ENCODE results near the gene SLCO1B1. TPM values are rescaled to one million over a fixed set of nuclear protein-coding genes. Genes with fewer than 3 reads are reported as not detected.

The SLCO1B1 gene
- total and polyA plus RNA-seq, 2 of the 8 experiments (the other 6 are each of a cell fraction or from before 2014, with no cell fraction given) = 0.13 TPM; not detected in 1

DNA sequence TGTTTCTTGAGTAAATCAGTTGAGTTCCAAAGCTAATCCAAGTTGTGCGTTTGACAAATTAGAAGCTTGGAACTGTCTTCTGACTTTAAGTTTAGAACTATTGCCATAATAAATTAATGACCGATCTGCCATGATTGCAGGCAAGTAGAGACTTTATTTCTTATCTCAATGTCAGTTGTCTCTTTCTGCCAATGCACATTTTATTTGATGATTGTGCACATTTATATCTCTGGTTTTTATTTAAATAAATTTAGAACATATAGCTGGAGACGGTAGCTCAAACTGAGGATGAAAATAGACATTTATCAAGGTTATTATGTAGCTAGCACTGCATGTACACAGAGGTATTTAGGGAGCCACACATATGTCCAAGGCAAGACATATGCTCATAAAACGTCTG is 34.1 kb downstream of the SLCO1B1 start:
- Histone ChIP-seq H2AFZ (ENCODE audit: low read length) (no peak overlapping the region), H2BK120ac (replicated peaks; ENCODE audit: low read depth, low read length) (no peak overlapping the region), H3K36me3 (ENCODE audit: control insufficient read depth in 2 of 4, insufficient read depth in 4 of 4, low read length in 3 of 4) (no peaks in the 10 kb centered on the region), H2AK5ac (ENCODE audit: low read depth, low read length) (no peak overlapping the region), H3K23ac (ENCODE audit: insufficient read length) (no peak overlapping the region), H4K91ac (replicated peaks; ENCODE audit: insufficient read length, low read length) (no peak overlapping the region), H3K27me3 (replicated peaks in 1 of 4; ENCODE audit: control insufficient read depth in 3 of 4, extremely low read depth in 1 of 4, insufficient read depth in 3 of 4, low read length in 3 of 4) (no peaks in the 10 kb centered on the region), H3K14ac (ENCODE audit: insufficient read length) (no peak overlapping the region), H4K20me1 (replicated peaks in 1 of 2; ENCODE audit: control insufficient read depth in 1 of 2, insufficient read depth in 2 of 2, low read length in 2 of 2) (no peaks in the 10 kb centered on the region), H2BK5ac (ENCODE audit: low read depth, low read length) (no peak overlapping the region), H3K56ac (replicated peaks; ENCODE audit: insufficient read length, low read depth, low read length) (no peak overlapping the region), H3K23me2 (ENCODE audit: low read depth, low read length) (no peaks in the 10 kb centered on the region), H2BK20ac (ENCODE audit: low read length) (no peak overlapping the region), H3K4me1 (replicated peaks in 1 of 4; ENCODE audit: control insufficient read depth in 3 of 4, insufficient read depth in 4 of 4, low read length in 3 of 4) (no peaks in the 10 kb centered on the region), H3K27ac (ENCODE audit: low read depth, low read length) (no peak overlapping the region), H3K79me2 (ENCODE audit: control insufficient read depth in 1 of 2, insufficient read depth in 2 of 2, low read length in 2 of 2) (no peaks in the 10 kb centered on the region), H3K18ac (ENCODE audit: extremely low read depth, low read length) (no peak overlapping the region), H4K5ac (ENCODE audit: insufficient read length, low read depth, low read length) (no peak overlapping the region), H3K79me1 (ENCODE audit: low read depth, low read length) (no peaks in the 10 kb centered on the region), H2BK12ac (ENCODE audit: low read depth, low read length) (no peak overlapping the region), H3K4ac (replicated peaks; ENCODE audit: insufficient read length, low read depth, low read length) (no peak overlapping the region), H2BK15ac (ENCODE audit: low read length) (no peak overlapping the region), H3K9ac (replicated peaks in 1 of 4; ENCODE audit: extremely low read depth in 1 of 4, low read depth in 3 of 4, low read length in 3 of 4) (no peak overlapping the region), H3K9me3 (ENCODE audit: insufficient read depth in 2 of 2, low read depth in 1 of 2, low read length in 1 of 2) (no peaks in the 10 kb centered on the region), H3K4me2 (ENCODE audit: insufficient read depth in 1 of 2, low read depth in 2 of 2, low read length in 2 of 2) (no peak overlapping the region), H4K8ac (ENCODE audit: extremely low read depth, insufficient read depth, low read length) (no peak overlapping the region), H3K4me3 (ENCODE audit: extremely low read depth in 1 of 4, insufficient read depth in 2 of 4, low read depth in 3 of 4, low read length in 4 of 4) (no peak overlapping the region)
- no peak for FAIRE-seq
- 82% methylated on average over 4 of the region's 4 CpGs; no CpG with 5 or more reads in 1 of the 2 experiments for WGBS, 2 experiments (ENCODE audit: extremely low coverage in 1 of 2, insufficient coverage in 1 of 2, insufficient read length in 1 of 2, insufficient replicate concordance in 2 of 2, low coverage in 1 of 2, low lambda C conversion rate in 2 of 2, missing lambda C conversion rate in 1 of 2)
- ChIA-PET POLR2A (ENCODE audit: partially characterized antibody) (no interaction called here), CTCF (ENCODE audit: partially characterized antibody) (interaction anchor here (0.6 to 1.4 kb wide), 4 partner anchors 92 to 450 kb away, joined by 3 to 4 read pairs (median 3); no protein-coding TSS in a partner anchor)
- TF ChIP-seq RFX5 (IDR thresholded peaks at IDR 0.05; ENCODE audit: borderline replicate concordance, low read depth, low read length) (no peak), CREB1 (IDR thresholded peaks at IDR 0.05) (no peak)
- TF ChIP-seq, protein P1, sequence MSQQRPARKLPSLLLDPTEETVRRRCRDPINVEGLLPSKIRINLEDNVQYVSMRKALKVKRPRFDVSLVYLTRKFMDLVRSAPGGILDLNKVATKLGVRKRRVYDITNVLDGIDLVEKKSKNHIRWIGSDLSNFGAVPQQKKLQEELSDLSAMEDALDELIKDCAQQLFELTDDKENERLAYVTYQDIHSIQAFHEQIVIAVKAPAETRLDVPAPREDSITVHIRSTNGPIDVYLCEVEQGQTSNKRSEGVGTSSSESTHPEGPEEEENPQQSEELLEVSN (IDR thresholded peaks at IDR 0.05) = no peak
- no peak for DNase-seq (ENCODE audit: low read depth in 1 of 2, low spot score in 2 of 2)

All from H1 (cell line).